ENCODE measurements around the gene CCDC30. TPM values are rescaled to one million over a fixed set of nuclear protein-coding genes. Genes with fewer than 3 reads are reported as not detected.
A peak's percentile ranks its signal among the peaks of the same experiment; 100 is the strongest.
"Not testable (repeated sequence)": the region's sequence is repeated elsewhere in the genome, so short reads cannot be mapped to it uniquely, and the experiment has no call there.

Gene CCDC30
- total RNA-seq, 1 experiment from 2014 or later, result 0.84 TPM

- DNase-seq (ENCODE audit: extremely low read depth, low read depth), result not testable (repeated sequence)
Measured at GRCh38 chr1:42627205-42627604, 164.1 kb downstream of the CCDC30 start.

DNA sequence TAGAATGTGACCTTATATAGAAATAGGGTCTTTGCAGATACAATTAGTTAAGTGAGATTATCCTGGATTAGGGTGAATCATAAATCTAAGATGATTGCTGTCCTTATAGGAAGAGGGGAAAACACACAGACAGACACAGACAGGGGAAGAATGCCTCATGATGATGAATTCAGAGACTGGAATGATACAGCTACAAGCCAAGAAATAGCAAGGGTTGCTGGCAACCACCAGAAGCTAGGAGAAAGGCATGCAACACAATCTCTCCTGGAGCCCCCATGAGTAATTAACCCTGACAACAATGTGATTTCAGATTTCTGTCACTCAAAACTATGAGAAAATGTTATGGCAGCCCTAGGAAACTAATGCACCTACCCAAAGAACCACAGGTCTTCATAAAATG is 176.0 kb downstream of the CCDC30 start:
- no peak for DNase-seq (ENCODE audit: extremely low read depth, low read depth)

DNA sequence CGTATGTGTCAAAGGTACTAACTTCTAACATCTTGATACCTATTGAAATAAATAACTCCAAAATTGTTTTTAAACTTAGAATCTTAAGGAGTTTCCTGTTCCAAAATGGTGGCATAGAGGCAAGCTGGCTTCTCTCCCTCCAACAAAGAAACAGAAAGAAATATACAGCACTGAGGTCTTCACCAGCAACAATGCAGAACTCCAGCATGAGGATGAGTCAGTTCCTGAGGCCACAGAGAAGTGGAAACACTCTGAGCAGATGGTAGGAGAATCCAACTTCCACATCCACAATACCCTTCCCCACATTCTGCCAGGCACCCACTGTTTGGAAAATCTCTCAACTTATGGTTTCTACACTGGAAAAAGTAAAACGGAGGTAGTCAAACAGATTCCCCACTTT is 183.0 kb downstream of the CCDC30 start:
- no peak for DNase-seq (ENCODE audit: extremely low read depth, low read depth)

- no peak for DNase-seq (ENCODE audit: extremely low read depth, low read depth)
Measured at GRCh38 chr1:42657201-42657600, 194.1 kb downstream of the CCDC30 start.

DNA sequence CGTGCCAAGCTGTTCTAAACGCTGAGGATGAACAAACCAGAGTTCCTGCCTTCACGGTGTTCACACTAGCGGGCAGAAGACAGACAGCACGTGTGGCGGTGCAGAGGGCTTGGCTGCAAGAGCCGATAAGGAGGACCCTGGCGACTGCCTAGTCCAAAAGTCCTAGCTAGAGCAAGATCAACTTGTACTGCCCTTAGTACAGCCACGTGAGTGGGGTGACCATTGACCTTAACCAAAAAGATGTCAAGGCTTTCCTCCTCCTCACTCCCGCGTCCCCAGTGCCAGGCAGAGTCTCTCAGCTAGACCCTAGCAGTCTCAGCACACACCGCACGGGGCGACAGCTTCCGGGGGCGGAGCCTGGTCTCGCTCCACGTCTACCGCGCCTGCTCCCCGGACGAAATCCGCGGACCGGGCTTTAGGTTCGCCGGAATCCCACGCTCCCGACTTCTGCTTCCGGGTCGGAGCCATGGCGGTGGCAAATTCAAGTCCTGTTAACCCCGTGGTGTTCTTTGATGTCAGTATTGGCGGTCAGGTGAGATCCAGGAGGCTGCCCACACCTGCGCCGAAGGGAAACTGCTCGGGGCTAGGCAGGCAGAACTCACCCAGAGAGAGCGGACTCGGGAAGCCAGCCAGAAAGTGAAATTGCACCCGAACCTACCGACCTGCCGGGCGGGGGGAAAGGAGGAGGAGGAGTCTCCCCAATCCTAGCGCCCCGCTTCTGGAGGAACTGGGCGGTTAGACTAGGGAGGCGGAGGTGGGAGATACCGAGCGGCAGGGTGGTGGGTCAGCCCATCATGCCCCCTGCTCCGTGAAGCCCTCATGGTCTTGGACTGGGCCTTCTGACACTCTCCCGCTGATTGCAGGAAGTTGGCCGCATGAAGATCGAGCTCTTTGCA is 195.1 kb downstream of the CCDC30 start, which contains the start of gene PPIH:
TSS of gene PPIH (plus strand) at position 443 of the 896 bp plus-strand sequence. CDS start at position 467, 24 bp downstream.
- peak; percentile 82 for DNase-seq (ENCODE audit: extremely low read depth, low read depth)

DNA sequence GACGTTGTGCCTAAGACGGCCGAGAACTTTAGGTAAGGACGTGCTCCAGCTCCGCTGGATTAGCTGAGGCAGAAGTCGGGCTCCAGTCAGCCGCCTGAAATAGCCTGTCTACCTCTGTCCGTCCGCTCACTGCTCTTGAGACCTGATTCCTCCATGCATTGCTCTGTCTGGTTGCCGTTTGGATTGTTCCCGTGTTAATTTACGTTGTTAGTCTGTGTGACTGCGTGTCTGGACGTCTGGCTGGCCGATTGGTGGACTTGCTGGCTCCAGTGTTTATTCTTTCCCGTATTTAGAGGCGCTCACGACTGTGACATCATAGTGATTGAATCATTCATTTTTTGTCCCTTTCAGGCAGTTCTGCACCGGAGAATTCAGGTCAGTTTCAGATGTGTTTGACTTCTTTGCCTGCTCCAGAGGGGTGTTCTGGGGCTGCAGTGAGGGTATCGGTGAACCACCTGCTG is 195.8 kb downstream of the CCDC30 start:
- no peak for DNase-seq (ENCODE audit: extremely low read depth, low read depth)

DNA sequence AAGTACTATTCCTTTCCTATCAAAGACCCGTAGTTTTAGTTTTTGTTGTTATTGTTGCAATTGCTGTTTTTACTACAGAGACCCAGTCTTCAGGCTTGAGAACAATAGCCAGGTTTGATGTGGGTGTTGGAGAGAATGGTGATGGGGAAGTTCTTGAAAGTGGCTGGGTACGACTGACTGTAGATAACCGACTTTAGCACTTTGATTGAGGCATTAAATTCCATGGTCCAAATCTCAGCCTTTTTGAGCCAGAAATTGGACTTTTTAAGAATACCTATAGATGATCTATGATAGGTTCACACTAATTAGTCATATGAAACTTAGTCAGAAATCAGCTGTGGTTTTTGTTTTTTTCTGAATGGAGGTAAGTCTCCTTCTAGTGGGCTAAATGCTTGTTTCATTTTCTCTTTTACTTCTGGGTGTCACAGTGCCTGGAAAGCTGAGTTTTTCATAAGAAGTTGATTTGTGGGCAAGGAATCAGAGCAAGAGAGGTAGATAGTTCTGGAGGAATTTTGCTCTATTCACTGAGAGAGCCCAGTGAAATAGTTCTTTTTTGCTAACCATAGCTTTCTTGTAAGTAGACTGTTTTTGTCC is 197.9 kb downstream of the CCDC30 start:
- no peak for DNase-seq (ENCODE audit: extremely low read depth, low read depth)

- no peak for DNase-seq (ENCODE audit: extremely low read depth, low read depth)
Measured at GRCh38 chr1:42669936-42670335, 206.8 kb downstream of the CCDC30 start.

DNA sequence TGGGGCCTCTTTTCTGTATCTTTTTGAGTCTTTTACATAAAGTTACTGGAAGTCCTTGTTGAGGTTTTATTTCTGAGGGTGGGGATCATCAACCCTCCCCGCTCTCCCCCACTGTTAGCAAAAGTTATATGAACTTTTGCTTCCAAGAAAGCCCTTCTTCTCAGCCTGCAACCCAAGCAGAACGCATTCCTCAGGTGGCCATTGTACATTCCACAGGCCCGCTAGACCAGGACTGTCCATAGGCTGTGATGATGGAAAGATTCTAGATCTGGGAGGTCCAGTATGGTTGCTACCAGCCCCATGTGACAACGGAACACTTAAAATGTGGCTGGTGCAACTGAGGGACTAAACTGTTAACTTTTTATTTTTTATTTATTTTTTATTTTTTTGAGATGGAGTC is 207.3 kb downstream of the CCDC30 start:
- no peak for DNase-seq (ENCODE audit: extremely low read depth, low read depth)

DNA sequence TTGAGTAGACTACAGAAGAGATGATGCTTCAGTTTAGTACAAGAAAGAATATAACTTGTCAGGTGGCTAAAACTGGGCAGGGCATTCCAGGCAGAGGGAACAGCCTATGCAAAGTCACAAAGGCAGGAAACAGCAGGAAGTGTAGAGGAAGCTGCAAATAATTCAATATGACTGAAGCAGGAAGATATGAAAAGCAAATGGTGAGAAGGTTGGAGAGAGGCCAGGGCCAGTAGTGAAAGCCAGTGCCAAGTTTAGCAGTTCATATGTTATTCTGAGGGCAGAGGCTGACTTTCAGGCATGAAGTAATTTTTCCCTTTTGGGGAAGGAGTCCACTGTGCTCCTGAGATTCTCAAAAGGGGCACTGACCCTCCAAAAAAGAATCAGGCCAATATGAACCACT is 211.1 kb downstream of the CCDC30 start:
- DNase-seq (ENCODE audit: extremely low read depth, low read depth), result no peak

DNA sequence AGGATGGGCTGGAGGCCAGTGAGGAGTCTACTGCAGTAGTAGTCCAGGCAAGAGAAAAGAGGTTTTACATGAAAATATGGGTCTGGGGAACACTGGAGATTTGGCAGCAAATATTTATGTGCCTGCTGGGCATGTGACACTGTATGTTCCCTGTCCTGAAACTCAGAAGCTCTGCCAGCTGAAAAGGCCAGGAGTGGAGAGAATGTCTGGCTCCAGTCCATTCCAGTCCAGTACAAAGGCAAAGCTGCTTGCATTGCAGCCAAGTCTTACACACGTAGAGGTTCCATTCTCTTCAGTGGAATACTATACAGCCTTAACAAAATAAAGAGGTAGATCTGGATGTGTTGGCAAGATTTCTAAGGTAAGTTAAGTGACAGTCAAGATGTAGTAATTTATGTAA is 211.6 kb downstream of the CCDC30 start:
- no peak for DNase-seq (ENCODE audit: extremely low read depth, low read depth)

DNA sequence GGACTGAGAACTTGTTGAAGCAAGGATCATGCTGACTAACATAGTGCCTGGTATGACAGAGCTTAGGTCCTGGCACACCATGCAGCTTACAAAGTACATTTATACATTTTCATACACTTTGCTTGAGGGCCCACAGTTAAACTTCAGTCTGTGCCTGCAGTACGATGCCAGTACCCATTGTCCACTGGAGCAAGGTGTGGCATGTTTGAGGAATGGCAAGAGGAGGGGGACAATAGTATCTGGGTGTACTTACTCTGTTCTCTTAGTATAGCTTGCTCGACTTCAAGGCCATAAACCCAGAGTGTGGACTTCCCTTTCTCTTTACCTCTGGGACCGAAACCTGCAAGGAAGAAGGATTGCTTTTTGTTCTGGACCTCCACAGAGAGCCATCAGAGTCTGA is 212.4 kb downstream of the CCDC30 start:
- DNase-seq (ENCODE audit: extremely low read depth, low read depth), result no peak

GRCh38 chr1:42676534-42677087 is 213.5 kb downstream of the CCDC30 start:
- no peak for DNase-seq (ENCODE audit: extremely low read depth, low read depth)

DNA sequence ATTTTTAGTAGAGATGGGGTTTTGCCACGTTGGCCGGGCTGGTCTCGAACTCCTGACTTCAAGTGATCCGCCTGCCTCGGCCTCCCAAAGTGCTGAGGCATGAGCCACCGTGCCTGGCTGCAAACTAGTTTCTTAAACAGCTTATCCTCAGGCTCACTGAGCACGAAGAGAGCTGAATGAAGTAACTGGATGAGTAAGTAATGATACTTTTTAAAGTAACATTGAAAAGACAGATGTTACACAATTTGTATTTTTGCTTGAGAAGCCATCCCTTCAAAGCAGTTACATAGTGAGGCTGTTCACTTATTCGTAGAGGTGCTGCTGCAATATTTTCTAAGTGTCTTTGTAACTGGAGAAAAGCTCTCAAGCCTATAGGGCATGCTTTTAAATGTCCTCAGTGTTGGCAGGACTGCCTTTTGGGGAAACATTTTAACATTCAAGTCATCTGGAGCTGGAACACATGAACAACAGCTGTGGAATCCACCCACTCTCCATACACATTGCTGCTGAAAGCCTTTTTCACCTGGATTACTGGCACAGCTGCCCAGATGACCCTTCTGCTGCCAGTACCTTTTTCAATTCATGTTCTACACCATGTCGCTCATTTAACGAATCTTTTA is 216.4 kb downstream of the CCDC30 start:
- DNase-seq (ENCODE audit: extremely low read depth, low read depth), result no peak

- DNase-seq (ENCODE audit: extremely low read depth, low read depth), result no peak
Measured at GRCh38 chr1:42680055-42680454, 217.0 kb downstream of the CCDC30 start.

DNA sequence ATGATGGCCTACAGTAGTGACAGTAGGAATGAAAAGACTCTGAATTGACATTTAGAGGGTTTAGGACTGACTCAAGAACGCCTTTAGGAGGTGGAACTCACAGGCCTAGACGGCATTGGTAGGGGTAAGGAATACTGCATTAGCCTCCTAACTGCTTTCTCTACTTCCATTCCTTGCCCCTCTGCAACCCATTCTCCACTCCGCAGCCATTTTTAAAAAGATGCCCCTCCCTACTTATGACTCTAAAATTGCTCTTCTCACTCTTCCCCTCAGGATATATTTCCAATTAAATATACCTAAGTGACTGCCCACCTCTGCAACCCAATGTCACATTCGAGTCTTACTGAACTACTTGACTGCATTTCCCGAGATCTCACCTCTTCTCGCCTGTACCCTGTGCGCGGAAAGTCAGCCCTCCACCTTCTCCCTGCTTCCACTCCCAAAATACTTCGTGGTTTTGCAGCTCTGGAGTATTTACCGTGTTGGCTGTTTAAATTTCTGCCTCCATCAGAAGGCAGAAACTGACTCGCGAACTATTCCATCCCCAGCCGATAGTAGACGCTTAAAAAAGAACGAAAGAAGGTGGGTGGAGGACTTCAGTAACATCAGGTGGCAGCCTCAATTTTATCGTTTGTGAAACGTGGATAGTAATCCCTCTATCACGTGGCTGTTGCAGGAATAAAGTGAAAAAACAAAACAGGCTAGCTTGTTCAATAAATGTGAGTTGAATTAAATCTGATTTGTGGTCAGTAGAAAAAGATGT is 218.0 kb downstream of the CCDC30 start:
- no peak for DNase-seq (ENCODE audit: extremely low read depth, low read depth)

GRCh38 chr1:42681741-42682483 is 218.8 kb downstream of the CCDC30 start, which contains the start of gene YBX1:
Gene YBX1, plus strand, starts transcription at chr1:42682418. Its CDS starts 148 bp downstream, at chr1:42682566.
- peak; percentile 97 for DNase-seq (ENCODE audit: extremely low read depth, low read depth)

DNA sequence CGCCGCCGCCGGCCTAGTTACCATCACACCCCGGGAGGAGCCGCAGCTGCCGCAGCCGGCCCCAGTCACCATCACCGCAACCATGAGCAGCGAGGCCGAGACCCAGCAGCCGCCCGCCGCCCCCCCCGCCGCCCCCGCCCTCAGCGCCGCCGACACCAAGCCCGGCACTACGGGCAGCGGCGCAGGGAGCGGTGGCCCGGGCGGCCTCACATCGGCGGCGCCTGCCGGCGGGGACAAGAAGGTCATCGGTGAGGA is 219.3 kb downstream of the CCDC30 start:
- not testable (repeated sequence) for DNase-seq (ENCODE audit: extremely low read depth, low read depth)

GRCh38 chr1:42682739-42683531 is 219.8 kb downstream of the CCDC30 start:
- DNase-seq (ENCODE audit: extremely low read depth, low read depth), result peak; percentile 50
